GM23248 (cell line): Measurements from ENCODE around the gene STIM1. TPM values are rescaled to one million over a fixed set of nuclear protein-coding genes. Genes with fewer than 3 reads are reported as not detected.

Source experiments
- DNase-seq: peaks from one replicate; pipeline ENCODE4 v3.0.0-alpha.2; 2015
- H2AFZ ChIP-seq: fragments of 200-600 bp; sonication (generic); 2 replicates; pipeline ENCODE4 v1.6.1; 2016; ENCODE audit warnings: antibody characterized with exemption
- H3F3A ChIP-seq: fragments of 200-600 bp; sonication (generic); 2 replicates; pipeline ENCODE4 v1.6.1; 2016; ENCODE audit warnings: mild to moderate bottlenecking, antibody characterized with exemption, mixed run types; ENCODE audit not compliant: insufficient read depth
- H3K27ac ChIP-seq: fragments of 200-600 bp; sonication (generic); 2 replicates; pipeline ENCODE4 v1.5.1; 2016; ENCODE audit warnings: mild to moderate bottlenecking
- H3K27me3 ChIP-seq: fragments of 200-600 bp; sonication (generic); replicated peaks from 2 replicates; pipeline ENCODE4 v1.6.1; 2016; ENCODE audit warnings: mild to moderate bottlenecking; ENCODE audit not compliant: insufficient read depth
- H3K36me3 ChIP-seq: fragments of 200-600 bp; sonication (generic); 2 replicates; pipeline ENCODE4 v1.6.1; 2016; ENCODE audit warnings: low read depth, mild to moderate bottlenecking
- H3K4me1 ChIP-seq: fragments of 200-600 bp; sonication (generic); 2 replicates; pipeline ENCODE4 v1.6.1; 2016; ENCODE audit warnings: mild to moderate bottlenecking; ENCODE audit not compliant: insufficient read depth
- H3K4me2 ChIP-seq: fragments of 200-600 bp; sonication (generic); one replicate; pipeline ENCODE4 v1.6.1; 2016; ENCODE audit warnings: mild to moderate bottlenecking; ENCODE audit not compliant: unreplicated experiment
- H3K4me3 ChIP-seq: fragments of 200-600 bp; sonication (generic); 2 replicates; pipeline ENCODE4 v1.5.1; 2016; ENCODE audit warnings: mild to moderate bottlenecking
- H3K79me2 ChIP-seq: fragments of 200-600 bp; sonication (generic); 2 replicates; pipeline ENCODE4 v1.6.1; 2016; ENCODE audit warnings: mild to moderate bottlenecking; ENCODE audit not compliant: insufficient read depth
- H3K9ac ChIP-seq: fragments of 200-600 bp; sonication (generic); 2 replicates; pipeline ENCODE4 v1.6.1; 2016; ENCODE audit warnings: mild to moderate bottlenecking
- H3K9me2 ChIP-seq: fragments of 200-600 bp; sonication (generic); 2 replicates; pipeline ENCODE4 v1.6.1; 2016; ENCODE audit warnings: mixed run types, mild to moderate bottlenecking, moderate library complexity; ENCODE audit not compliant: insufficient read depth
- H3K9me3 ChIP-seq: fragments of 200-600 bp; sonication (generic); one replicate; pipeline ENCODE4 v1.6.1; 2017; ENCODE audit warnings: low read depth
- H4K20me1 ChIP-seq: fragments of 200-600 bp; sonication (generic); 2 replicates; pipeline ENCODE4 v1.6.0; 2016; ENCODE audit not compliant: insufficient read depth
- EZH2 ChIP-seq: fragments of 200-600 bp; sonication (generic); IDR thresholded peaks from 2 replicates; pipeline ENCODE4 v1.6.1; 2018; ENCODE audit warnings: antibody characterized with exemption, mild to moderate bottlenecking; ENCODE audit not compliant: insufficient read depth, poor library complexity, severe bottlenecking
- EZH2phosphoT487 ChIP-seq: fragments of 200-600 bp; sonication (generic); IDR thresholded peaks from 2 replicates; pipeline ENCODE4 v1.6.1; 2018; ENCODE audit warnings: antibody characterized with exemption, moderate library complexity, mild to moderate bottlenecking, low read depth; ENCODE audit not compliant: insufficient read depth
- WGBS, 2 experiments: methylation state at CpG; one replicate each; pipeline ENCODE4 v1.1.6; 2015 to 2017; ENCODE audit warnings: low lambda C conversion rate in 2 of 2, low coverage in 1 of 2; ENCODE audit errors: missing lambda C conversion rate in 2 of 2; 5-methylcytosine and 5-hydroxymethylcytosine counted together
- in situ Hi-C: fragments of 300-500 bp; cut with MboI; formaldehyde crosslinking; loops from 2 replicates; pipeline ENCODE4 v1.15.0; 2020
- polyA plus RNA-seq: library from polyadenylated mRNA; unstranded; fragments of >200 nt; fragmentation: Nextera tagmentation; extraction: Ambion mirVana; gene quantifications from 2 replicates; pipeline ENCODE4 v1.2.1, GENCODE V29; 2016
- total RNA-seq: library from RNA; depleted of rRNA; stranded (reverse); fragments of >200 nt; shearing (Covaris generic); gene quantifications from 2 replicates; pipeline ENCODE4 v1.2.3, GENCODE V29; 2014

The STIM1 gene
- total and polyA plus RNA-seq, 2 experiments from 2014 or later = 22.3 to 24.6 TPM

DNA sequence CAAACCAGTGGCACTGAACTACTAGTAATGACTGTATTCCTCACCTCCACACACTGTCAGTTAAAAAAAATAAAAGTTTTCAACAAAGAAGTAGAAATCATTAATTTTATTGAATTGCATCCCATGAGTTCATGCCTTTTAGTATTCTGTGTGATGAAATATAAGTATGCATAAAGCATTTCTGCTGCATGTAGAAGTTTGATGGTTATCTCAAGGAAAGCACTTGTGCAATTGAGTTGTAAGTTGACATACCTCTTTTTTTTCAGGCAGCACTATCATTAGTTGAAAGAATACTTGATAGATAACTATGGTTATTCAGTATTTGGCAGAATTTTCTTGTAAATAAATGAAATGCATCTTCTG lies 104.4 kb downstream of the STIM1 start:
- no peak overlapping the region for H3K4me3 ChIP-seq
- H3K27me3 ChIP-seq = no peaks in the 10 kb centered on the region
- no peaks in the 10 kb centered on the region for H4K20me1 ChIP-seq
- TF ChIP-seq EZH2 = no peak
- no peak for TF ChIP-seq EZH2phosphoT487
- H3K4me1 ChIP-seq = peaks cover 23% of the 10 kb centered on the region
- no peak overlapping the region for H2AFZ ChIP-seq
- in situ Hi-C loops = no loop called here
- peak; percentile 55 for DNase-seq
- 0 out of 2 replicates have a peak, but pooled peaks cover 3% of the 10 kb centered on the region for H3K79me2 ChIP-seq
- H3K27ac ChIP-seq = peak overlapping the region; percentile 38; the same call in 1 of the 2 replicates
- peaks cover 16% of the 10 kb centered on the region for H3F3A ChIP-seq
- no peaks in the 10 kb centered on the region for H3K9me3 ChIP-seq
- no peaks in the 10 kb centered on the region for H3K9me2 ChIP-seq
- H3K36me3 ChIP-seq = no peaks in the 10 kb centered on the region
- H3K4me2 ChIP-seq = peak overlapping the region; percentile 64
- H3K9ac ChIP-seq = no peak overlapping the region

DNA sequence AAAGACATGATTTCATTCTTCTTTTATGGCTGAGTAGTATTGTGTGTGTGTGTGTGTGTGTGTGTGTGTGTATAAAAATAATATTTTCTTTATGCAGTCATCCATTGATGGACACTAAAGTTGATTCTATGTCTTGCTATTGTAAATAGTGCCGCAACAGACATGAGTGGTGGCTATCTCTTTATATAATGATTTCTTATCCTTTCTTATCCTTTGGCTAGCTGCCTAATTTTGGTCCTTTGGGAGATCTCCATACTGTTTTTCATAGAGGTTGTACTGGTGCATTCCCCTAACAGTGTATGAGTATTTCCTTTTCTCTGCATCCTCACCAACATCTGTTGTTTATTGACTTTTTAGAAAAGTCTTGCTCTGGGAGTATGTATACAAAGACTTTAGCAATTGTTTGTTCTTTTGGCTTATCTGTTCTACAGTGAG lies 107.0 kb downstream of the STIM1 start:
- Histone ChIP-seq H3K9me3 (no peaks in the 10 kb centered on the region), H3K79me2 (0 out of 2 replicates have a peak, but pooled peaks cover 15% of the 10 kb centered on the region), H3K36me3 (no peaks in the 10 kb centered on the region), H3K4me1 (peaks cover 23% of the 10 kb centered on the region), H3K27me3 (no peaks in the 10 kb centered on the region), H3K27ac (no peak overlapping the region), H4K20me1 (no peaks in the 10 kb centered on the region), H3K4me3 (no peak overlapping the region), H3K4me2 (no peak overlapping the region), H2AFZ (no peak overlapping the region), H3F3A (peaks cover 16% of the 10 kb centered on the region), H3K9ac (no peak overlapping the region), H3K9me2 (no peaks in the 10 kb centered on the region)
- TF ChIP-seq EZH2phosphoT487 (no peak), EZH2 (no peak)
- DNase-seq = no peak
- 92 to 100% methylated on average over 1 of the region's 1 CpG for WGBS, 2 experiments
- in situ Hi-C loops = no loop called here

DNA sequence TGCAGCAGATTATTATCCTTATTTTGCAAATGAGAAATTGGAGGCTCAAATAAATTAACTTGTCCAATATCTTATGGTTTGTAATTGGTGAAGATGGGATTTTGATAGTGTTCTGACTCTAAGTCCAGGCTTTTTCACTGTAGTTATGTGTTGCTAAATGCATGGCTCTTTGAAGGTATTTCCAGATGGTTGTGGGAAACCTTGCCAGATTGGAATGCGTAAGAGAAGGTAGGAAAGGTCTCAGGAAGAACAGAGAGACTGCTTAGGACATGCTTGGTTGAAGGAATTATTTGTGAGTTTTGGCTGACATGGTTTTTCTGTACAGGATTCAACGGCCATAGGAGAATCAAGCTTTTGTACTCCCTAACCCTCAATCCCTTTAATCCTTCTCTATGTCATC lies 108.6 kb downstream of the STIM1 start:
- no peak overlapping the region for H3K9ac ChIP-seq
- H3K79me2 ChIP-seq = 0 out of 2 replicates have a peak, but pooled peaks cover 15% of the 10 kb centered on the region
- H3K27me3 ChIP-seq = no peaks in the 10 kb centered on the region
- no peak for DNase-seq
- H3K9me3 ChIP-seq = no peaks in the 10 kb centered on the region
- no peak for TF ChIP-seq EZH2
- TF ChIP-seq EZH2phosphoT487 = no peak
- peaks cover 3% of the 10 kb centered on the region; the same call in 1 of the 2 replicates for H3K9me2 ChIP-seq
- H3K4me3 ChIP-seq = no peak overlapping the region
- H3K36me3 ChIP-seq = no peaks in the 10 kb centered on the region
- H3K4me1 ChIP-seq = peaks cover 13% of the 10 kb centered on the region
- 85 to 95% methylated on average over 2 of the region's 2 CpGs for WGBS, 2 experiments
- peaks cover 14% of the 10 kb centered on the region for H3F3A ChIP-seq
- H4K20me1 ChIP-seq = no peaks in the 10 kb centered on the region
- in situ Hi-C loops = no loop called here
- no peak overlapping the region for H3K27ac ChIP-seq
- H3K4me2 ChIP-seq = no peak overlapping the region
- H2AFZ ChIP-seq = no peak overlapping the region

DNA sequence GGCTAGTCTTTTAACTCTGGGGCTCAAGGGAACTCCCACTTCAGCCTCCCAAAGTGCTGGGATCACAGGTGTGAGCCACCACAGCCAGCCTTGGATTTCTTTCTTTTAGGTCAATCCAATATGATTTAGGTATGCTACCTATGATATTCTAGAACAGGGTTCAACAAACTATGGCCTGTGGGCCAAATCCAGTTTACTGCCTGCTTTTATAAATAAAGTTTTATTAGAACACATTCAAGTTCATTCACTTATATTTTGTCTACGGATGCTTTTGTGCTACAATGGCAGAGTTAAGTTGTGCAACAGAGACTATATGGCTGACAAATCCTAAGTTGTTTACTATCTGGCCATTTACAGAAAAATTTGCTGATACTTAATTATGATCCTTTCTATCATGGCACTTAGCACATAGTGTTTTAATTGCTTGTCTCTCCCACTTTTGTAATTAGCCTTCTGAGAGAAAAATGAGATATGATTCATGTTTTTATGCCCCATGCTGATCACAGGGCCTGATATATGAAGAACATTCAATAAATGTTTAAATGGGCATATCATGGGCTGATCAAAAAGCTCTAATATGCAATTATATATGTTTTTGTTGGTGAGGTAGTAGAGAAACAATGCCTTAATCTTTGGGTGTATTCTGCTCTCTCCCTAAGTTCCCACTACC lies 109.6 kb downstream of the STIM1 start:
- Histone ChIP-seq H3K27me3 (no peaks in the 10 kb centered on the region), H2AFZ (no peak overlapping the region), H4K20me1 (no peaks in the 10 kb centered on the region), H3K9ac (no peak overlapping the region), H3F3A (peaks cover 5% of the 10 kb centered on the region; the same call in 1 of the 2 replicates), H3K9me2 (peaks cover 3% of the 10 kb centered on the region; the same call in 1 of the 2 replicates), H3K4me3 (no peak overlapping the region), H3K27ac (no peak overlapping the region), H3K79me2 (0 out of 2 replicates have a peak, but pooled peaks cover 15% of the 10 kb centered on the region), H3K36me3 (no peaks in the 10 kb centered on the region), H3K4me2 (no peak overlapping the region), H3K4me1 (peaks cover 4% of the 10 kb centered on the region), H3K9me3 (no peaks in the 10 kb centered on the region)
- WGBS, 2 experiments = 96 to 100% methylated on average over 1 of the region's 1 CpG
- no peak for DNase-seq
- TF ChIP-seq EZH2 (no peak), EZH2phosphoT487 (no peak)
- in situ Hi-C loops = no loop called here
